Panc1 (cell line): ENCODE measurements around the gene KCNAB1. TPM values are rescaled to one million over a fixed set of nuclear protein-coding genes. Genes with fewer than 3 reads are reported as not detected.

Experiments
- ATAC-seq: fragments of 200-7000 bp; cut with Tn5 transposase; 2 replicates; pipeline ENCODE4 v1.9.1; 2020; ENCODE audit warnings: mild to moderate bottlenecking, moderate library complexity
- BruUV-seq: library from RNA; stranded (reverse); fragments of 400-500 nt; replicated peaks from 2 replicates; lab custom pipeline; 2021; lab: Mats Ljungman, UMichigan
- CTCF ChIA-PET: fragments of 300-600 bp; sonication (Branson Sonifier 250); formaldehyde crosslinking; loops from one replicate; lab custom pipeline; 2022; ENCODE audit warnings: antibody characterized with exemption; lab: Charles Lee
- POLR2A ChIA-PET: fragments of 300-600 bp; sonication (Branson Sonifier 250); formaldehyde crosslinking; loops from one replicate; lab custom pipeline; 2022; ENCODE audit warnings: antibody characterized with exemption; lab: Charles Lee
- DNase-seq: peaks from one replicate; pipeline ENCODE4 v3.0.0-alpha.2; 2010; ENCODE audit warnings: low read depth, low spot score
- H3K27ac ChIP-seq: 2 replicates; pipeline ENCODE4 v1.5.1; 2011; ENCODE audit warnings: mild to moderate bottlenecking, low read length, inconsistent platforms
- H3K27me3 ChIP-seq: fragments of 200-500 bp; sonication (Bioruptor generic); 2 replicates; pipeline ENCODE4 v1.6.0; 2014; ENCODE audit warnings: low read length, inconsistent platforms; ENCODE audit not compliant: control insufficient read depth, insufficient read depth
- H3K36me3 ChIP-seq: fragments of 200-500 bp; sonication (Bioruptor generic); 2 replicates; pipeline ENCODE4 v1.5.1; 2014; ENCODE audit warnings: inconsistent platforms, mild to moderate bottlenecking, low read length, moderate library complexity; ENCODE audit not compliant: control insufficient read depth, insufficient read depth
- H3K4me1 ChIP-seq: 2 replicates; pipeline ENCODE4 v1.5.1; 2011; ENCODE audit warnings: inconsistent platforms, mild to moderate bottlenecking, low read length, moderate library complexity; ENCODE audit not compliant: control insufficient read depth, insufficient read depth
- H3K4me3 ChIP-seq, 2 experiments: 2 replicates each; pipeline ENCODE4 v1.5.1; 2011 to 2012; ENCODE audit warnings: low read depth in 2 of 2, low read length in 2 of 2, mild to moderate bottlenecking in 2 of 2, inconsistent platforms in 1 of 2, moderate library complexity in 1 of 2
- H3K9me3 ChIP-seq: fragments of 200-500 bp; sonication (Bioruptor generic); 2 replicates; pipeline ENCODE4 v1.5.1; 2014; ENCODE audit warnings: low read depth, mild to moderate bottlenecking, inconsistent platforms, low read length, moderate library complexity; ENCODE audit not compliant: control insufficient read depth, insufficient read depth
- POLR2AphosphoS5 ChIP-seq: IDR thresholded peaks from 2 replicates; pipeline ENCODE4 v1.6.1; 2012; ENCODE audit warnings: mild to moderate bottlenecking, low read depth, low read length, moderate library complexity
- SIN3A ChIP-seq: IDR thresholded peaks from 2 replicates; pipeline ENCODE4 v1.6.1; 2012; ENCODE audit warnings: low read depth, mild to moderate bottlenecking, low read length, moderate library complexity, borderline replicate concordance; ENCODE audit not compliant: insufficient read depth
- TCF7L2 ChIP-seq: IDR thresholded peaks from 2 replicates; pipeline ENCODE4 v1.6.1; 2011; ENCODE audit warnings: mild to moderate bottlenecking, low read depth, low read length, inconsistent platforms
- in situ Hi-C: cut with HindIII; loops from 2 replicates; pipeline ENCODE4 v1.10.0; 2016; ENCODE audit warnings: low sequenced_read_pairs, low pct_unique_long_range_greater_than_20kb
- intact Hi-C: fragments of 100-400 bp; cut with micrococcal nuclease; formaldehyde crosslinking; loops from one replicate; pipeline ENCODE4 v1.10.0; 2022; ENCODE audit not compliant: unreplicated experiment
- total RNA-seq: library from RNA; stranded (reverse); gene quantifications from one replicate; pipeline ENCODE4 v1.2.1, GENCODE V29; 2021; ENCODE audit not compliant: unreplicated experiment
- TF ChIP-seq, protein P1 (sequence below): fragments of 450-650 bp; IDR thresholded peaks from 2 replicates; pipeline ENCODE4 v1.5.1; 2017; ENCODE audit warnings: mild to moderate bottlenecking
- TF ChIP-seq, protein P2 (sequence below), 2 experiments: IDR thresholded peaks; 2 replicates each; pipeline ENCODE4 v1.6.1; 2011 to 2012; ENCODE audit warnings: low read depth in 2 of 2, control low read depth in 1 of 2, low read length in 1 of 2, mild to moderate bottlenecking in 1 of 2, moderate library complexity in 1 of 2; ENCODE audit not compliant: insufficient read depth in 1 of 2

KCNAB1 gene
- total RNA-seq, 1 experiment from 2014 or later: not detected

DNA sequence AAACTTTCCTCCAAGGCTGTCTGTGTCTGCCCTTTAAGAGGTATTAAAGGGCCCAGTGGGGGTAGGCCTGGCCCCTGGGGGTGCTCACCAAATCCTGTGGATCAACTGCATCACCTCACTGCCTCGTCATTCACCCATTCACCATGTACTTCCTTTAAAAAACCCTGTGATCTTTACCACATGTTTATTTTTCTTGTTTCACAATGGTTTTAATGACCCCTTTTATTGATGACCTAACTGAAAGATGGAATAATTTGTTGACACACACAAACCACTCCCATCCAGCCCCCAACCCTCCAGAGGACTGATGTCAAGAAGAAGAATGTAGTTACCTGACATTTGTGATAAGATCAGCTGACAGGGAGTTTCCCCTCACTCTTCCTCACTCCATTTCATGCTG, 40.8 kb downstream of the KCNAB1 start:
- Histone ChIP-seq H3K4me3 (no peak overlapping the region), H3K36me3 (no peaks in the 10 kb centered on the region), H3K9me3 (no peaks in the 10 kb centered on the region), H3K27ac (no peak overlapping the region), H3K27me3 (peaks cover 15% of the 10 kb centered on the region; the same call in 1 of the 2 replicates), H3K4me1 (0 out of 2 replicates have a peak, but pooled peaks cover 2% of the 10 kb centered on the region)
- in situ Hi-C loops (no loop called here), intact Hi-C loops (no loop called here)
- ChIA-PET CTCF (no interaction called here), POLR2A (no interaction called here)
- TF ChIP-seq POLR2AphosphoS5 (no peak), TCF7L2 (no peak), SIN3A (no peak)
- TF ChIP-seq, protein P1, sequence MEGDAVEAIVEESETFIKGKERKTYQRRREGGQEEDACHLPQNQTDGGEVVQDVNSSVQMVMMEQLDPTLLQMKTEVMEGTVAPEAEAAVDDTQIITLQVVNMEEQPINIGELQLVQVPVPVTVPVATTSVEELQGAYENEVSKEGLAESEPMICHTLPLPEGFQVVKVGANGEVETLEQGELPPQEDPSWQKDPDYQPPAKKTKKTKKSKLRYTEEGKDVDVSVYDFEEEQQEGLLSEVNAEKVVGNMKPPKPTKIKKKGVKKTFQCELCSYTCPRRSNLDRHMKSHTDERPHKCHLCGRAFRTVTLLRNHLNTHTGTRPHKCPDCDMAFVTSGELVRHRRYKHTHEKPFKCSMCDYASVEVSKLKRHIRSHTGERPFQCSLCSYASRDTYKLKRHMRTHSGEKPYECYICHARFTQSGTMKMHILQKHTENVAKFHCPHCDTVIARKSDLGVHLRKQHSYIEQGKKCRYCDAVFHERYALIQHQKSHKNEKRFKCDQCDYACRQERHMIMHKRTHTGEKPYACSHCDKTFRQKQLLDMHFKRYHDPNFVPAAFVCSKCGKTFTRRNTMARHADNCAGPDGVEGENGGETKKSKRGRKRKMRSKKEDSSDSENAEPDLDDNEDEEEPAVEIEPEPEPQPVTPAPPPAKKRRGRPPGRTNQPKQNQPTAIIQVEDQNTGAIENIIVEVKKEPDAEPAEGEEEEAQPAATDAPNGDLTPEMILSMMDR: no peak
- TF ChIP-seq, protein P2, sequence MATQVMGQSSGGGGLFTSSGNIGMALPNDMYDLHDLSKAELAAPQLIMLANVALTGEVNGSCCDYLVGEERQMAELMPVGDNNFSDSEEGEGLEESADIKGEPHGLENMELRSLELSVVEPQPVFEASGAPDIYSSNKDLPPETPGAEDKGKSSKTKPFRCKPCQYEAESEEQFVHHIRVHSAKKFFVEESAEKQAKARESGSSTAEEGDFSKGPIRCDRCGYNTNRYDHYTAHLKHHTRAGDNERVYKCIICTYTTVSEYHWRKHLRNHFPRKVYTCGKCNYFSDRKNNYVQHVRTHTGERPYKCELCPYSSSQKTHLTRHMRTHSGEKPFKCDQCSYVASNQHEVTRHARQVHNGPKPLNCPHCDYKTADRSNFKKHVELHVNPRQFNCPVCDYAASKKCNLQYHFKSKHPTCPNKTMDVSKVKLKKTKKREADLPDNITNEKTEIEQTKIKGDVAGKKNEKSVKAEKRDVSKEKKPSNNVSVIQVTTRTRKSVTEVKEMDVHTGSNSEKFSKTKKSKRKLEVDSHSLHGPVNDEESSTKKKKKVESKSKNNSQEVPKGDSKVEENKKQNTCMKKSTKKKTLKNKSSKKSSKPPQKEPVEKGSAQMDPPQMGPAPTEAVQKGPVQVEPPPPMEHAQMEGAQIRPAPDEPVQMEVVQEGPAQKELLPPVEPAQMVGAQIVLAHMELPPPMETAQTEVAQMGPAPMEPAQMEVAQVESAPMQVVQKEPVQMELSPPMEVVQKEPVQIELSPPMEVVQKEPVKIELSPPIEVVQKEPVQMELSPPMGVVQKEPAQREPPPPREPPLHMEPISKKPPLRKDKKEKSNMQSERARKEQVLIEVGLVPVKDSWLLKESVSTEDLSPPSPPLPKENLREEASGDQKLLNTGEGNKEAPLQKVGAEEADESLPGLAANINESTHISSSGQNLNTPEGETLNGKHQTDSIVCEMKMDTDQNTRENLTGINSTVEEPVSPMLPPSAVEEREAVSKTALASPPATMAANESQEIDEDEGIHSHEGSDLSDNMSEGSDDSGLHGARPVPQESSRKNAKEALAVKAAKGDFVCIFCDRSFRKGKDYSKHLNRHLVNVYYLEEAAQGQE (IDR thresholded peaks at IDR 0.05; ENCODE audit: insufficient read depth in 1 of 2, low read depth in 2 of 2, low read length in 1 of 2): no peak
- ATAC-seq: no peak
- no peak for DNase-seq
- no TSS peak for BruUV-seq

GRCh38 chr3:156163848-156164247, 43.5 kb downstream of the KCNAB1 start:
- H3K27ac ChIP-seq: no peak overlapping the region
- 0 out of 2 replicates have a peak, but pooled peaks cover 2% of the 10 kb centered on the region for H3K4me1 ChIP-seq
- H3K4me3 ChIP-seq: no peak overlapping the region
- ATAC-seq (no peak), DNase-seq (no peak)
- in situ Hi-C loops (no loop called here), intact Hi-C loops (no loop called here)
- CTCF ChIA-PET: no interaction called here
- POLR2A ChIA-PET: no interaction called here
- TF ChIP-seq, protein P1: no peak
- TF ChIP-seq, protein P2 (IDR thresholded peaks at IDR 0.05; ENCODE audit: insufficient read depth in 1 of 2, low read depth in 2 of 2, low read length in 1 of 2): no peak
- TF ChIP-seq POLR2AphosphoS5 (no peak), TCF7L2 (no peak), SIN3A (no peak)
- H3K36me3 ChIP-seq: no peaks in the 10 kb centered on the region; the same call in 1 of the 2 replicates
- BruUV-seq: no TSS peak
- peaks cover 19% of the 10 kb centered on the region; the same call in 1 of the 2 replicates for H3K27me3 ChIP-seq
- H3K9me3 ChIP-seq: no peaks in the 10 kb centered on the region
